Measurements from ENCODE around the gene OR7C1. TPM values are rescaled to one million over a fixed set of nuclear protein-coding genes. Genes with fewer than 3 reads are reported as not detected.

OR7C1 gene
- total and polyA plus RNA-seq, 11 donors, result 0.02 to 0.28 (median 0.17) TPM; not detected in 8

DNA sequence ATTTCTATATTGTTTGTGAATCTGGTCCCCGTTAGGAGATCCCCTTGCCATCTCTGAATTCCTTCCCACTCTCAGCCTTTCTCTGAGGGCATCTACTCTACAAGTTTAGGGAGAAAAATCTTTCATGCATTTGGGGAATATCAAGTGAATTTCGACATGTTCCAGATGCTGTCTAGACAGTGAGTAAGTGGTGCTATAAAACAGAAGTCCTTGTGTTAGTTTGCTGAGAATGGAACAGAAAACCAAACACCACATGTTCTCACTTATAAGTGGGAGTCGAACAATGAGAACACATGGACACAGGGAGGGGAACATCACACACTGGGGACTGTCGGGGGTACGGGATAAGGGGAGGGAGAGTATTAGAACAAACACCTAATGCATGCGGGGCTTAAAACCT, 8.6 kb upstream of the OR7C1 start:
- DNase-seq, result no peak
- no peaks in the 10 kb centered on the region for H3K4me1 ChIP-seq
- no peak overlapping the region for H3K27ac ChIP-seq
- H3K36me3 ChIP-seq, result no peaks in the 10 kb centered on the region
- no peak for TF ChIP-seq POLR2A (IDR thresholded peaks at IDR 0.05)
- TF ChIP-seq, protein P1, sequence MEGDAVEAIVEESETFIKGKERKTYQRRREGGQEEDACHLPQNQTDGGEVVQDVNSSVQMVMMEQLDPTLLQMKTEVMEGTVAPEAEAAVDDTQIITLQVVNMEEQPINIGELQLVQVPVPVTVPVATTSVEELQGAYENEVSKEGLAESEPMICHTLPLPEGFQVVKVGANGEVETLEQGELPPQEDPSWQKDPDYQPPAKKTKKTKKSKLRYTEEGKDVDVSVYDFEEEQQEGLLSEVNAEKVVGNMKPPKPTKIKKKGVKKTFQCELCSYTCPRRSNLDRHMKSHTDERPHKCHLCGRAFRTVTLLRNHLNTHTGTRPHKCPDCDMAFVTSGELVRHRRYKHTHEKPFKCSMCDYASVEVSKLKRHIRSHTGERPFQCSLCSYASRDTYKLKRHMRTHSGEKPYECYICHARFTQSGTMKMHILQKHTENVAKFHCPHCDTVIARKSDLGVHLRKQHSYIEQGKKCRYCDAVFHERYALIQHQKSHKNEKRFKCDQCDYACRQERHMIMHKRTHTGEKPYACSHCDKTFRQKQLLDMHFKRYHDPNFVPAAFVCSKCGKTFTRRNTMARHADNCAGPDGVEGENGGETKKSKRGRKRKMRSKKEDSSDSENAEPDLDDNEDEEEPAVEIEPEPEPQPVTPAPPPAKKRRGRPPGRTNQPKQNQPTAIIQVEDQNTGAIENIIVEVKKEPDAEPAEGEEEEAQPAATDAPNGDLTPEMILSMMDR (IDR thresholded peaks at IDR 0.05), result no peak
- no peak overlapping the region for H3K4me3 ChIP-seq
- intact Hi-C loops (cut with DNase I), result no loop called here
- peaks cover 0 to 4% (median 0%) of the 10 kb centered on the region in 9 donors for H3K27me3 ChIP-seq
- peaks cover 0 to 9% (median 0%) of the 10 kb centered on the region in 12 donors for H3K9me3 ChIP-seq
- 48 to 63% (median 52%) methylated on average over 6 of the region's 6 CpGs for WGBS, 4 donors
- peak in 2 of 4 donors; percentile 31 to 65 for ATAC-seq

DNA sequence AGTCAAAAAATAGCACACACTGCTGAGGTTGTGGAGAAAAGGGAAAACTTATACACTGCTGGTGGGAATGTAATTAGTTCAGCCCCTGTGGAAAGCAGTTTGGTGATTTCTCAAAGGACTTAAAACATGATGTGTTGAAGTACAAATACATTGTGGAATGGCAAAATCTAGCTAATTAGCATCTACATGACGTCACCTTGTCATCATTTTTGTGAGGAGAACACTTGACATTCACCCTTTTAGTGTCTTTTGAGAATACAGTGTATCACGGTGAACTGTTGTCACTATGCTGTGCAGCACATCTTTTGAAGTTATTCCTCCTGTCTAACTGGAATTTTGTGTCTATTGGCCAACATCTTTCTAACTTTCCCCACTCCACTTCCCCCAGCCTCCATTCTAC, 8.2 kb upstream of the OR7C1 start:
- DNase-seq (no peak), ATAC-seq (no peak)
- intact Hi-C loops (cut with DNase I), result no loop called here

DNA sequence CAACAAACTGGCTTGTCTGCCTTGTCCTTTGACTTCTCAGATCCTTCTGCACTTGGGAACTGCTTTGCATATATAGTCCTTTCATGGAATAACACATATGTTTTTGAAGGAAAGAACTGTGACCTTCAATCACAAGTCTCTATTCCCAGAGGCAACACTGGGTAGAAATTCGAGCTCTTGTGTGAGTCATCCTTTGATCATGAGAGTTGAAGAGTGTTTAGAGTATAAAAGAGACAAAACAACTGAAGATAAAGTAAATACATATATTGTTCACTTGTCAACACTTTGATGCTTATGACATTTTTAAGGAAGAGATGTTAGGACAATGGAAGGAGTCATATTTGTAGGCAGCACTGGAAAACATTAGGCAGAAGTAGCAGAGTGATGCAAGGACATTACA, 5.2 kb upstream of the OR7C1 start:
- ATAC-seq (no peak), DNase-seq (no peak)
- H3K36me3 ChIP-seq, result no peaks in the 10 kb centered on the region
- intact Hi-C loops (cut with DNase I), result no loop called here
- peaks cover 0 to 9% (median 0%) of the 10 kb centered on the region in 12 donors for H3K9me3 ChIP-seq
- TF ChIP-seq POLR2A (IDR thresholded peaks at IDR 0.05), result no peak
- TF ChIP-seq, protein P1 (IDR thresholded peaks at IDR 0.05), result no peak
- H3K4me3 ChIP-seq, result no peak overlapping the region
- H3K27ac ChIP-seq, result no peak overlapping the region
- no peaks in the 10 kb centered on the region for H3K4me1 ChIP-seq
- peaks cover 0 to 6% (median 0%) of the 10 kb centered on the region in 9 donors for H3K27me3 ChIP-seq
- WGBS, 4 donors, result 20 to 37% (median 31%) methylated on average over 1 of the region's 1 CpG

More for the DNA sequence above, 8.2 kb upstream of the OR7C1 start:
- WGBS, 4 donors, result 37 to 53% (median 42%) methylated on average over 2 of the region's 2 CpGs
- no peaks in the 10 kb centered on the region for H3K4me1 ChIP-seq
- H3K27ac ChIP-seq, result no peak overlapping the region
- H3K4me3 ChIP-seq, result no peak overlapping the region
- H3K9me3 ChIP-seq, result peaks cover 0 to 9% (median 0%) of the 10 kb centered on the region in 12 donors
- no peaks in the 10 kb centered on the region for H3K36me3 ChIP-seq
- TF ChIP-seq, protein P1 (IDR thresholded peaks at IDR 0.05), result no peak
- no peak for TF ChIP-seq POLR2A (IDR thresholded peaks at IDR 0.05)
- H3K27me3 ChIP-seq, result peaks cover 0 to 4% (median 0%) of the 10 kb centered on the region in 9 donors

DNA sequence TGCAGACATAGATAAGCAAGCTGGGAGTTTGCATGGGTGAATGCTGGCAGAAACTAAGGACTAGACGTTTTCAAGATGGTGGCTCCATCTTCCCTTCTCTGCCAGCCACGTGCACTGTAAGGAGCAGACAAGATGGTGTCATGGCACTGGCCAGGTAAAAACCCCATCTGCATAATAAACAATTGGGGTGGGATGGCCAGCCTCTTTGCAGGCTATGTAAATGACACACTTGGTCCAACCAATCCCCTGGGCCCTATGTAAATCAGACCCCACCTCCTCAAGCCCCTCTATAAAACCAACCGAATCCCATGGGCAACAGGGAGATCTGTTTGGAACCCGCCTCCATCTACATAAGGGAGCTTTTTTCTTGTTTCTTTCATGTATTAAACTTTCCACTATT, 2.4 kb upstream of the OR7C1 start:
- H3K27ac ChIP-seq, result no peak overlapping the region
- DNase-seq (no peak), ATAC-seq (no peak)
- H3K9me3 ChIP-seq, result peaks cover 0 to 9% (median 0%) of the 10 kb centered on the region in 12 donors
- 64 to 76% (median 67%) methylated on average over 4 of the region's 4 CpGs for WGBS, 4 donors
- H3K27me3 ChIP-seq, result peaks cover 0 to 6% (median 0%) of the 10 kb centered on the region in 9 donors
- no peaks in the 10 kb centered on the region for H3K36me3 ChIP-seq
- intact Hi-C loops (cut with DNase I), result no loop called here
- H3K4me1 ChIP-seq, result no peaks in the 10 kb centered on the region
- H3K4me3 ChIP-seq, result no peak overlapping the region
- no peak for TF ChIP-seq POLR2A (IDR thresholded peaks at IDR 0.05)
- TF ChIP-seq, protein P1 (IDR thresholded peaks at IDR 0.05), result no peak

Measured in heart left ventricle (tissue), 16 donors.